ENCODE results near the gene EFR3B.

Gene EFR3B

GRCh38 chr2:25000036-25000435, 41.8 kb upstream of the EFR3B start:
- H3K79me2 ChIP-seq (ENCODE audit: insufficient read depth, low read length): no peaks in the 10 kb centered on the region
- H3K36me3 ChIP-seq (ENCODE audit: low read length): no peaks in the 10 kb centered on the region
- no peaks in the 10 kb centered on the region for H3F3A ChIP-seq (ENCODE audit: insufficient read depth)
- H3K9me3 ChIP-seq (ENCODE audit: insufficient read depth, low read length): no peaks in the 10 kb centered on the region
- H3K27ac ChIP-seq (ENCODE audit: low read depth, low read length): no peak overlapping the region
- H3K27me3 ChIP-seq (ENCODE audit: low read length): no peaks in the 10 kb centered on the region
- H3K9ac ChIP-seq (ENCODE audit: low read length): no peak overlapping the region
- H3K9me2 ChIP-seq (replicated peaks; ENCODE audit: insufficient read depth, low read length): no peaks in the 10 kb centered on the region
- no peak overlapping the region for H2AFZ ChIP-seq (ENCODE audit: low read depth, low read length, severe bottlenecking)
- no peak overlapping the region for H3K4me3 ChIP-seq (ENCODE audit: insufficient read depth, low read length, poor library complexity, severe bottlenecking)
- H4K20me1 ChIP-seq (ENCODE audit: low read depth, low read length): no peaks in the 10 kb centered on the region
- TF ChIP-seq EZH2phosphoT487 (conservative IDR thresholded peaks at IDR 0.05; ENCODE audit: low read length) (no peak), CTCF (IDR thresholded peaks at IDR 0.05; ENCODE audit: insufficient read depth, low read length, poor library complexity, severe bottlenecking) (no peak)
- H3K4me2 ChIP-seq (ENCODE audit: low read depth, low read length, poor library complexity, severe bottlenecking): no peak overlapping the region

- H4K20me1 ChIP-seq (ENCODE audit: low read depth, low read length): no peaks in the 10 kb centered on the region
- no peaks in the 10 kb centered on the region for H3K9me3 ChIP-seq (ENCODE audit: insufficient read depth, low read length)
- H3K27me3 ChIP-seq (ENCODE audit: low read length): no peaks in the 10 kb centered on the region
- no peak overlapping the region for H3K9ac ChIP-seq (ENCODE audit: low read length)
- no peak overlapping the region for H3K4me2 ChIP-seq (ENCODE audit: low read depth, low read length, poor library complexity, severe bottlenecking)
- no peak for TF ChIP-seq CTCF (IDR thresholded peaks at IDR 0.05; ENCODE audit: insufficient read depth, low read length, poor library complexity, severe bottlenecking)
- TF ChIP-seq EZH2phosphoT487 (conservative IDR thresholded peaks at IDR 0.05; ENCODE audit: low read length): no peak
- no peak overlapping the region for H3K27ac ChIP-seq (ENCODE audit: low read depth, low read length)
- no peaks in the 10 kb centered on the region for H3K36me3 ChIP-seq (ENCODE audit: low read length)
- no peaks in the 10 kb centered on the region for H3K79me2 ChIP-seq (ENCODE audit: insufficient read depth, low read length)
- H3F3A ChIP-seq (ENCODE audit: insufficient read depth): no peaks in the 10 kb centered on the region
- H3K9me2 ChIP-seq (replicated peaks; ENCODE audit: insufficient read depth, low read length): no peaks in the 10 kb centered on the region
- no peak overlapping the region for H3K4me3 ChIP-seq (ENCODE audit: insufficient read depth, low read length, poor library complexity, severe bottlenecking)
- no peak overlapping the region for H2AFZ ChIP-seq (ENCODE audit: low read depth, low read length, severe bottlenecking)
Observed at GRCh38 chr2:25000503-25001324, 41.2 kb upstream of the EFR3B start.

- H3K9me3 ChIP-seq (ENCODE audit: insufficient read depth, low read length): no peaks in the 10 kb centered on the region
- H4K20me1 ChIP-seq (ENCODE audit: low read depth, low read length): no peaks in the 10 kb centered on the region
- no peaks in the 10 kb centered on the region for H3K36me3 ChIP-seq (ENCODE audit: low read length)
- H3K9ac ChIP-seq (ENCODE audit: low read length): no peak overlapping the region
- H2AFZ ChIP-seq (ENCODE audit: low read depth, low read length, severe bottlenecking): no peak overlapping the region
- no peak overlapping the region for H3K4me2 ChIP-seq (ENCODE audit: low read depth, low read length, poor library complexity, severe bottlenecking)
- no peak overlapping the region for H3K4me3 ChIP-seq (ENCODE audit: insufficient read depth, low read length, poor library complexity, severe bottlenecking)
- no peaks in the 10 kb centered on the region for H3K27me3 ChIP-seq (ENCODE audit: low read length)
- H3F3A ChIP-seq (ENCODE audit: insufficient read depth): no peaks in the 10 kb centered on the region
- no peaks in the 10 kb centered on the region for H3K79me2 ChIP-seq (ENCODE audit: insufficient read depth, low read length)
- H3K9me2 ChIP-seq (replicated peaks; ENCODE audit: insufficient read depth, low read length): no peaks in the 10 kb centered on the region
- H3K27ac ChIP-seq (ENCODE audit: low read depth, low read length): no peak overlapping the region
- no peak for TF ChIP-seq CTCF (IDR thresholded peaks at IDR 0.05; ENCODE audit: insufficient read depth, low read length, poor library complexity, severe bottlenecking)
- TF ChIP-seq EZH2phosphoT487 (conservative IDR thresholded peaks at IDR 0.05; ENCODE audit: low read length): no peak
Observed at GRCh38 chr2:25001325-25001637, 40.6 kb upstream of the EFR3B start.
